ENCODE measurements around the gene FLG2. TPM values are rescaled to one million over a fixed set of nuclear protein-coding genes. Genes with fewer than 3 reads are reported as not detected.

Gene FLG2
- not detected in 2 replicates for total RNA-seq (2014; rRNA removed; shearing (Covaris generic))

DNA sequence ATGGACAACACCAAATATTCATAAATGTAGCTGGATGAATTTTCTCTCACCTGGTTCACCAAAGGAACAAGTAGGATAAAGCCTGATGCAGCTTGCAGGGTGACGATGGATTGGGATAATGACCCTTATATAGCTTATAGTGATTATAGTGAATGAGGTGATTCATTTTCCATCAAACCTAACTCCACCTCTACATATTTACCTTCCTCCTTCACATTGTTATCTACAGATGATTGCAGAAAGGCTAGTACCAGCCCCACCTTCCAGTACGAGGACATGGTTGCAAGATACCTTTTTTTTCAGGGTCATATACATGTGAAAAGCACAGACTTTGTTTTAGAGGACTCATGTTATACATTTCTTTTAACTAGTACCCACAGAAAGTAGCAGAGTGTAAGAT, at the start of gene FLG2:
TSS of gene FLG2 (minus strand) at position 101 of the 400 bp plus-strand sequence. CDS start 1,122 bp downstream, outside the sequence.
- H3K9me3 ChIP-seq (replicated peaks) = peaks cover 3% of the 10 kb centered on the region
- H3K36me3 ChIP-seq = no peaks in the 10 kb centered on the region
- DNase-seq (ENCODE audit: low read depth in 1 of 2, low spot score in 2 of 2) = no peak
- no peak within 1 kb of the TSS for H3K27ac ChIP-seq
- H3K27me3 ChIP-seq (replicated peaks) = no peaks in the 10 kb centered on the region
- no peaks in the 10 kb centered on the region for H3K4me1 ChIP-seq (replicated peaks)
- H3K4me3 ChIP-seq = no peak within 1 kb of the TSS

GRCh38 chr1:152408664-152409063, 48.9 kb upstream of the FLG2 start:
- Histone ChIP-seq H3K27ac (no peak overlapping the region), H3K4me1 (replicated peaks) (peaks cover 44% of the 10 kb centered on the region)
- DNase-seq (ENCODE audit: low read depth in 1 of 2, low spot score in 2 of 2) = no peak

DNA sequence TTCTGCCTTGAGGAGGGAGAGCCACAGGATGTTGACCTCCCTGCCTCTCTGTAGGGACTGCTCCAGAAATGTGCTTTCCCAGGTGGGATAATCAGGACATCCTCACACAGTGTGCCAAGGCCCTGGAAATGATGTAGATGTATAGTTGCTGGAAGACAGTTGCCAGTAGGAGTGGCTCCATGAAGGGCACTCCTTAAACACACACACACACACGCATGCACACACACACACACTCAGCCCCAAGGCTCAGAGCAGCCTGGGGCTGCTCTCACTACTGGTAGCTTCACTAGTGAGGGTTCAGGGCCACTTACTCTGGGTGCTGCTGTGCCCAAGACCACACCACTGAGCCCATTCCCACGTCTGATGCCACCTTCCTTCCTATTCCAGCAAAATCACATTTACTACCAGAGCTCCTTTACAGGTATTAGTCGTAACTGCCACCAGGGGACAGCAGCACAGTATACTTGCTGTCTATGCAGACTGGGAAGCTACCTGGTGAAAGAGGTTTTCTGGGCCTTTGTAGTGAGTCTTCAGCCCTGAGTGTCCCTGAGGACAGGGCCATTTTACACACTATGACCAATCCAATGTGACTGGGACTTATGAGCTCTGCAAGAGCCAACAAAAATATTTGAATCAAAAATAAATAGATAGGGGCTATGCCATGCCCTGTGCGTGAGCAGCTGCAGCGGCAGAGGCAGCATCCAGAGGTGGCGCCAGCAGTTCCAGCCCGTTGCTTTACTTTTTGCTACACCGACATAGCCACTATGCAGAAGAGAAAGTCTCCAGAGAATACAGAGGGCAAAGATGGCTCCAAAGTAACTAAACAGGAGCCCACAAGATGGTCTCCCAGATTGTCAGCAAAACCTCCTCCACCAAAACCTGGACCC, 39.2 kb upstream of the FLG2 start:
- Histone ChIP-seq H3K36me3 (no peaks in the 10 kb centered on the region), H3K27ac (no peak overlapping the region), H3K9me3 (replicated peaks) (no peaks in the 10 kb centered on the region), H3K4me3 (no peak overlapping the region), H3K27me3 (replicated peaks) (peaks cover 7% of the 10 kb centered on the region), H3K4me1 (replicated peaks) (peaks cover 6% of the 10 kb centered on the region)
- DNase-seq (ENCODE audit: low read depth in 1 of 2, low spot score in 2 of 2) = peak; percentile 56 to 64

More at GRCh38 chr1:152408664-152409063, 48.9 kb upstream of the FLG2 start:
- no peak overlapping the region for H3K4me3 ChIP-seq
- no peaks in the 10 kb centered on the region for H3K27me3 ChIP-seq (replicated peaks)
- H3K9me3 ChIP-seq (replicated peaks) = no peaks in the 10 kb centered on the region
- no peaks in the 10 kb centered on the region for H3K36me3 ChIP-seq

GRCh38 chr1:152397474-152397873, 37.7 kb upstream of the FLG2 start:
- H3K9me3 ChIP-seq (replicated peaks) = no peaks in the 10 kb centered on the region
- H3K27ac ChIP-seq = no peak overlapping the region
- peaks cover 7% of the 10 kb centered on the region for H3K27me3 ChIP-seq (replicated peaks)
- H3K4me1 ChIP-seq (replicated peaks) = peaks cover 6% of the 10 kb centered on the region
- no peak overlapping the region for H3K4me3 ChIP-seq
- no peak for DNase-seq (ENCODE audit: low read depth in 1 of 2, low spot score in 2 of 2)
- no peaks in the 10 kb centered on the region for H3K36me3 ChIP-seq

DNA sequence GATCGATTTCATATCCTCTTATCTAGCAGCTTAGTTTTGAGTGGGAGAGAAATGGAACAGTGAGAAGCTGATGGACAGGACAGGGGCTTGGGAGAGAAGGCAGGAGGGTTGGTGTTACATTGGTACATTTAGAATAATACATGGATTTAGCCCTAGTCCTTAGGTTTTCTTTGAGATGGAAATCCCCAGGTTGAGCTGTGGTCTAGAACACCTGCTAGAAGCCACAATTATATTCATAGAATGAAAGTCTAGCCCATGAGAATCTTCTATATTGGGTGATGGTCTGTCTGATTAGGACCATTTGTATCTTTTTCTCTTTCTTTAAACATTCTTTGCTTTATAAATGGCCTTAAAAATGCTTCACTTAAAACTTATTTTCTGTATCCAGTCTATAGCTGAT, 34.3 kb upstream of the FLG2 start:
- Histone ChIP-seq H3K9me3 (replicated peaks) (no peaks in the 10 kb centered on the region), H3K36me3 (no peaks in the 10 kb centered on the region), H3K27ac (no peak overlapping the region), H3K27me3 (replicated peaks) (peaks cover 7% of the 10 kb centered on the region), H3K4me1 (replicated peaks) (peaks cover 3% of the 10 kb centered on the region), H3K4me3 (no peak overlapping the region)
- no peak for DNase-seq (ENCODE audit: low read depth in 1 of 2, low spot score in 2 of 2)

- Histone ChIP-seq H3K4me1 (replicated peaks) (no peaks in the 10 kb centered on the region), H3K4me3 (no peak overlapping the region), H3K27me3 (replicated peaks) (peaks cover 7% of the 10 kb centered on the region), H3K9me3 (replicated peaks) (no peaks in the 10 kb centered on the region), H3K27ac (no peak overlapping the region), H3K36me3 (no peaks in the 10 kb centered on the region)
- no peak for DNase-seq (ENCODE audit: low read depth in 1 of 2, low spot score in 2 of 2)
These were observed 33.1 kb upstream of the FLG2 start for GRCh38 chr1:152392909-152393308.

- H3K36me3 ChIP-seq = no peaks in the 10 kb centered on the region
- no peaks in the 10 kb centered on the region for H3K4me1 ChIP-seq (replicated peaks)
- DNase-seq (ENCODE audit: low read depth in 1 of 2, low spot score in 2 of 2) = no peak
- H3K9me3 ChIP-seq (replicated peaks) = no peaks in the 10 kb centered on the region
- H3K27me3 ChIP-seq (replicated peaks) = no peaks in the 10 kb centered on the region; the same call in none of the 2 replicates
- no peak overlapping the region for H3K4me3 ChIP-seq
- no peak overlapping the region for H3K27ac ChIP-seq
These were observed 29.1 kb upstream of the FLG2 start for GRCh38 chr1:152388889-152389288.

DNA sequence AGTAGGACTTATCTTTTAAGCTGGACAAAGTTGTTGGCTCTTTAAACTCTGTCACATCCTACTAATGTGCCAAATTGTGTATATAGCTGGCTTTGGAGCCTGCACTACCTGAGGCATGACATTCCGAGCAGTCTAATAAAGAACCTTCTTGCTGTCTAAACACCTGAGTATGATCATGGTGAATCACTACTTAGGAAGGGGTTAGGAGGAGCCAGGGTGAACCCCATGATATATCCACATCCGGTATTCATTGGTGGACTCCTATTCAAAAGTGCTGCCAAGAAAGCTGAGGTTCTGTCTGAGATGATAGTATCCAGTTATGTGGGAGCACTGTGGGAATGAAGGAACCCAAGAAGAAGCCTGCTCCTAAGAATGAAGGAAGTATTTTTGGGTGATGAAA, 27.1 kb upstream of the FLG2 start:
- no peaks in the 10 kb centered on the region for H3K9me3 ChIP-seq (replicated peaks)
- no peak for DNase-seq (ENCODE audit: low read depth in 1 of 2, low spot score in 2 of 2)
- H3K4me3 ChIP-seq = no peak overlapping the region
- no peaks in the 10 kb centered on the region; the same call in 1 of the 2 replicates for H3K27me3 ChIP-seq (replicated peaks)
- H3K4me1 ChIP-seq (replicated peaks) = no peaks in the 10 kb centered on the region
- no peaks in the 10 kb centered on the region for H3K36me3 ChIP-seq
- H3K27ac ChIP-seq = no peak overlapping the region

DNA sequence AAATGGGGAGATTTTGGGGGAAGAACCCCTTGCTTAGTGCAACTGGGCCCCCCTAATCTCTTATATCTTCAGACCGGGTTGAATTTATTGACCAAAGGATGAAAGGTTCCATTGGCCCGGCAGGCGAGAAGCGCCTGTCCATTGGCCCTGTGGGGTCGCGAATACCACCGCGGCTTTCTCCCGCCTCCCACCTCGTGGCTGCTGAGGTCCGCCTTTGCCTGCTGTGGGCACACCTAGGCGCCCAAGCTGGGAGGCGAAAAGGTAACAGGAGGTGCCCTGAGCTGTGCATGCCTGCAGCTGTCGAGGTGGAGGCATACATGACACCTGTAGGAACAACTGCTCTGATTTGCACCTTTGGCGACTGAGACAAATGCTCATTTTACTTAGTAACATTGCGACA, 21.1 kb upstream of the FLG2 start:
- DNase-seq (ENCODE audit: low read depth in 1 of 2, low spot score in 2 of 2) = no peak
- no peaks in the 10 kb centered on the region for H3K4me1 ChIP-seq (replicated peaks)
- no peaks in the 10 kb centered on the region for H3K36me3 ChIP-seq
- no peaks in the 10 kb centered on the region for H3K9me3 ChIP-seq (replicated peaks)
- H3K4me3 ChIP-seq = no peak overlapping the region
- 0 out of 2 replicates have a peak, but pooled peaks cover under 1% of the 10 kb centered on the region for H3K27me3 ChIP-seq (replicated peaks)
- H3K27ac ChIP-seq = no peak overlapping the region

- Histone ChIP-seq H3K4me3 (no peak overlapping the region), H3K27me3 (replicated peaks) (peaks cover 4% of the 10 kb centered on the region; the same call in 1 of the 2 replicates), H3K27ac (no peak overlapping the region), H3K4me1 (replicated peaks) (no peaks in the 10 kb centered on the region), H3K9me3 (replicated peaks) (no peaks in the 10 kb centered on the region), H3K36me3 (no peaks in the 10 kb centered on the region)
- DNase-seq (ENCODE audit: low read depth in 1 of 2, low spot score in 2 of 2) = no peak
These were observed 14.6 kb upstream of the FLG2 start for GRCh38 chr1:152374451-152374850.

- Histone ChIP-seq H3K36me3 (no peaks in the 10 kb centered on the region), H3K4me3 (no peak overlapping the region), H3K27ac (no peak overlapping the region), H3K27me3 (replicated peaks) (peaks cover 4% of the 10 kb centered on the region; the same call in 1 of the 2 replicates), H3K9me3 (replicated peaks) (no peaks in the 10 kb centered on the region), H3K4me1 (replicated peaks) (no peaks in the 10 kb centered on the region)
- DNase-seq (ENCODE audit: low read depth in 1 of 2, low spot score in 2 of 2) = no peak
These were observed 12.9 kb upstream of the FLG2 start for GRCh38 chr1:152372672-152373071.

GRCh38 chr1:152367436-152367835, 7.6 kb upstream of the FLG2 start:
- no peak for DNase-seq (ENCODE audit: low read depth in 1 of 2, low spot score in 2 of 2)
- no peaks in the 10 kb centered on the region for H3K4me1 ChIP-seq (replicated peaks)

GRCh38 chr1:152356736-152357135, 3.1 kb downstream of the FLG2 start:
- Histone ChIP-seq H3K4me1 (replicated peaks) (no peaks in the 10 kb centered on the region), H3K4me3 (no peak overlapping the region), H3K9me3 (replicated peaks) (peaks cover 3% of the 10 kb centered on the region), H3K36me3 (no peaks in the 10 kb centered on the region), H3K27me3 (replicated peaks) (no peaks in the 10 kb centered on the region), H3K27ac (no peak overlapping the region)
- DNase-seq (ENCODE audit: low read depth in 1 of 2, low spot score in 2 of 2) = no peak

More at GRCh38 chr1:152367436-152367835, 7.6 kb upstream of the FLG2 start:
- Histone ChIP-seq H3K27ac (no peak overlapping the region), H3K27me3 (replicated peaks) (no peaks in the 10 kb centered on the region), H3K36me3 (no peaks in the 10 kb centered on the region), H3K4me3 (no peak overlapping the region), H3K9me3 (replicated peaks) (no peaks in the 10 kb centered on the region)

- DNase-seq (ENCODE audit: low read depth in 1 of 2, low spot score in 2 of 2) = no peak
- Histone ChIP-seq H3K27ac (no peak overlapping the region), H3K4me3 (no peak overlapping the region), H3K36me3 (no peaks in the 10 kb centered on the region), H3K9me3 (replicated peaks) (no peaks in the 10 kb centered on the region), H3K4me1 (replicated peaks) (no peaks in the 10 kb centered on the region), H3K27me3 (replicated peaks) (no peaks in the 10 kb centered on the region; the same call in 1 of the 2 replicates)
These were observed 10.2 kb downstream of the FLG2 start for GRCh38 chr1:152349611-152350010.

All from SJSA1 (cell line).